NCI-H226 (cell line): ENCODE measurements around the gene ETFBKMT.

Source experiments
- DNase-seq: peaks from one replicate; pipeline ENCODE4 v3.0.0-alpha.2; 2015

Gene ETFBKMT

DNA sequence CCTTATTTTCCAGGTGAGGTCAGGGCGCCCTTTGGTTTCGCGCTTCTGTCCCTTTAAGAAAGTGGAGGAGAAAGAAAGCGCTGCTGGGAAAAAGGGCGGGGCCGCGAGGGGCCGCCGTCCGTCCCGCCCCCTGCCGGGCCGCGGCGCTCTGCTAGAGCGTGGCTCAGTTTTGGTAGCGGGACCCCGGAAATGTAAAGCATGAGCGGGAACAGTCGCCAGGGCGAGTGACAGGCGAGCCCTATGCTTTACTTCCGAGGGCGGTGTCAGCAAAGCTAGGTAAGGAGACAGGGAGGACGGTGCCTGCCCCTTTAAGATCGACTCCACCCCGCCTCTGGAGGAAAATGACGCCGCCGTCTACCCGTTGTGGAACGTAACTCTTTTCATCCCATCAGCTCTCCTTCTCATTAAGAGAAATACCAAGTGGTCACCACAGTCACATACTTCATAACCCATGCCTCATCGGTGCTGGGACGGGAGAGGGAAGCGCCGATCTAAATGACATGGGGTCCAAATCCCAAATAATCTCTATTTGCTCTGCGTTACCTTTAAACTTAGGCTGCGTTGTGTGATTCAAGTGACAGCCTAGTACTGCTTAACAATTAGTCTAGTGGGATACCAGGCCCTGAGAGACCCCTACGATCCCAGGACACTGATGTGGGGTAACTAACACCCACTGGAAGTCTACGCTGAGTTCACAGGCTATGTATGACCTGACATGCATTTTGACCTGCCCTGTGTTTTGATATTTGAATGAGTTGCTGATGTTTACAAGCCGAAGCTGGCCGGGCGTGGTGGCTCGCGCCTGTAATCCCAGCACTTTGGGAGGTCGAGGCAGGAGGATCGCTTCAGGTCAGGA is at the start of gene ETFBKMT:
Gene ETFBKMT (plus strand): TSS at position 602 of the 856 bp plus-strand sequence. CDS start 2,266 bp downstream, outside the sequence.
- peak; percentile 83 for DNase-seq

DNA sequence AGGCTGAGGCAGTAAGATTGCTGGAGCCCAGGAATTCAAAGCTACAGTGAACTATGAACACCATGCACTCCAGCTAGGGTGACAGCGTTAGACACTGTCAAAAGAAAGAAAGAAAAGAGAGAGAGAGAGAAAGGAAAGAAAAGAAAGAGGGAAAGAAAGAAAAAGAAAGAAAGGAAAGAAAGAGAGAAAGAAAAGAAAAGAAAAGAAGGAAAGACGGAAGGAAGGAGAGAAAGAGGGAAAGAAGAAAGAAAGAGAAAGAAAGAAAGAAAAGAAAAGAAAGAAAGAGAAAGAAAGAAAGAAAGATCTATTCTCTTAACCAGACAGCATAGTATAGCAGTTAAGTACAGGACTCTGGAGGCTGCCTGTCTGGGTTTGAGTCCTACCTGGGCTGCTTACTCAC is 46.7 kb upstream of the ETFBKMT start:
- DNase-seq, result no peak

DNA sequence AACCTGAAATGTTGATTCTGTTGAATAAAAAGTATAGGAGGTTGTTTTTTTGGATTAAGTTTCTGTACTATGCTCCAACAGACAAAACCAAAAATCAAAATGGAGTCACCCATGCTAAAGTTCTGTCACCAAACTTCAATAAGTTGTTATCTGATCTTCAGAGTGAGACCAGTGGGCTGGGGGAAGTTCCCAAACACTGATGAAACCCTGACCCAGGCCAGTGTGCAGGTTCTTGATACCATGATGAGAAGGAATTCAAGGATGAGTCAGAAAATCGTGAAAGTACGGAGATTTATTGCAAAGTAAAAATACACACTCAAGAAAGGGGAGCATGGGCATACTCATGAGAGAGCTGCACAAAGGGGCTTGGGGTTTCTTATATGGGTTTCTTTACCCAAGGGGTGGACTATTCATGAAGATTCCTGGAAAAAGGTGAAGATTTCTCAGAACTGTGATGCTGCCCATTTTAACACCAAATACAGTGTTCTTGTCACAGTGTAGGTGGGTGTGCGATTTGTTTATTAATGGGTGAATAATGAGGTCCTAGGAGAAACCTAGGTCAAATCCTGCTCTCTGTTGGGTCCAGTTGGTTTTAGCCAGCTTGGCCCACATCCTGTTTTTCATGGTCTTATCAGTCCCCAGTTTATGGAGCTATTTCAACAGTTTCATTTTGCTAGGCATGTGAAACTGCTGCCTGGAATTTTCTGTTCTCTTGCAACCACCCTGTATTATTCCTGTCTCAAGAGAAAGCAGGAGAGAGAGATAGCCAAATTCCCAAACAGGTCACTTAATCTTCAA is 41.1 kb upstream of the ETFBKMT start:
- DNase-seq, result peak; percentile 79

DNA sequence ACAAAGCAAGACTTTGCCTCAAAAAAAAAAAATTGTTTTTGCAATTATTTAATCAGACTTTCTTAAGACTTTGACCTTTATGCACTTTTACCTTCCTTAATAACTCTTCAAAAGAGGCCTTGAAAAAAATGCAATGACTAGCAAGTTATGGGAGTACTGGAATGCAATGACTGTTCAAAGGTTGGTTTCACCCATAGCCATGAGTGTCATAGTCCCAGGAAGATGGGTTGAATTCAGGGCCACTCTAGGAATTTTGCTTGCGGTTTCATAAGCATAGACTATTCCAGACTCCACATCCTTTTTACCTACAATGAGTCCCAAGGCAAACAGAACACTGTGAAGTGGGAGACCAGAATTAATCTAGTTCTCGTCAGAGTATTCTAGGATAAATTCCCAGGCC is 39.2 kb upstream of the ETFBKMT start:
- DNase-seq, result no peak

DNA sequence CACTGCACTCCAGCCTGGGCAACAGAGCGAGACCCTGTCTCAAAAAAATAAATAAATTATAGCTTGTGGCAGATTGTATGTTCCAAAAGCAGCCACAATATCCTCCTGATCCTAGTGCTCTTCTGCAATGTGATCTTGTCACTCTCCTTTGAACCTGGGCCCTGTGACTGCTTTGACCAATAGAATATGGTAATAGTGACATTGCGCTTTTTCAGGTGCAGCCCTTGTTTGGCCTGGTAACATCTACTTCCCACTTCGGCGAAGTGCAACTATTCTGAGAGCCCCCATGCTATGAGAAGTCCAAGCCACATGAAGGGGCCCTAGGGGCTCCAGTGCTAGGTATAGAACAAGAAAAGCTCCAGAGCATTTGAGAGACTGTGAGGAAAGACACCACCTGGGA is 37.5 kb upstream of the ETFBKMT start:
- no peak for DNase-seq

DNA sequence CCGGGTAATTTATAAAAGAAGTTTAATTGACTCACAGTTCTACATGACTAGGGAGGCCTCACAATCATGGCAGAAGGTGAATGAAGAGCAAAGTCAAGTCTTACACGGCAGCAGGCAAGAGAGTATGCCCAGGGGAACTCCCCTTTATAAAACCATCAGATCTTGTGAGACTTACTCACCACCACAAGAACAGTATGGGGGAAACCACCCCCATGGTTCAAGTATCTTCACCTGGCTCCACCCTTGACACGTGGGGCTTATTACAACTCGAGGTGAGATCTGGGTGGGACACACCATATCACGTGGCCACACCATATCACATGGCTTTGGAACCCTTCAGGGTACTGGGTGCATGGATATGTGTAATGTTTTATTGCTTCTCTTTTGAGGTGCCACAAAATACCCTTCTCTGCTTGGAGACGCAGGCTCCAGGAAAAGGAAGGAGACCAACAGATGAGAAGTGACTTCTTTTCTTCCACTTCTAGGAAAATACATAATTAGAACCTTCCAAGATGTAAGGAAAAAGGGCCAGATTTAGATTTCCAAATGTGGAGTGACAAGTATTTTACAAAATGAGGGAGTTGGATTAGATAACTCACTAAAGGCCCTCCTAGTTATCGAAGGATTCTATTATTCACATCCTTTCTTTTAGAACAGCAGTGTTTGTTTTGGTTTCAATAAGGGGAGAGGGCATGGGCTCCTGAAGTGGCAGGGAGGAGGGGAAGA is 33.1 kb upstream of the ETFBKMT start:
- DNase-seq, result no peak

DNA sequence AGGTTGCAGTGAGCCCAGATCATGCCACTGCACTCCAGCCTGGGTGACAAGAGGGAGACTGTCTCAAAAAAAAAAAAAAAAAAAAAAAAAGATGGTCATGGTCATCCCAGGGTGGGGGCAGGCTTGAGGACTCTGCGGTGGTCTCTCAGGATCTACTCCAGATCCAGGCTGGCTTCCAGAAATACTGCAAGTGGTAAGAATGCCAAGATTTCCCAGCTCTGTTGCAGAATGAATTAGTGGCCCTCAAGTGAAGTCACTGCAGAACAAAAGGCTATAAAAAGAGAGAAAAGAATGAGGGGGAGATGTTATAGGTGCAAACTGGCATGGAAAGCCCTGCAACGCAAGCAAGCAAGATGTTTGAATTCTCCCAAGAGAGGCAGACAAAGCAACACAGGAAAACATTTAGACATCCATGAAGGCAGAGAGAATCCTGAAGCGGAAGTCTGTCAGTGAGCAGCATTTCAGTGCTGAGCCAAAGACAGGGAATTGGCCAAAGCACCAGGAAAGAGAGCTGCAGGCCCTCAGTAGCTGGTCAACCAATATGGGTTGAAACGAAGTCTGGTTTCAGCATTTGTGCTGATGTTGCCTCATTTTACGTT is 31.9 kb upstream of the ETFBKMT start:
- no peak for DNase-seq

GRCh38 chr12:31629756-31630732 is 29.4 kb upstream of the ETFBKMT start:
- no peak for DNase-seq

DNA sequence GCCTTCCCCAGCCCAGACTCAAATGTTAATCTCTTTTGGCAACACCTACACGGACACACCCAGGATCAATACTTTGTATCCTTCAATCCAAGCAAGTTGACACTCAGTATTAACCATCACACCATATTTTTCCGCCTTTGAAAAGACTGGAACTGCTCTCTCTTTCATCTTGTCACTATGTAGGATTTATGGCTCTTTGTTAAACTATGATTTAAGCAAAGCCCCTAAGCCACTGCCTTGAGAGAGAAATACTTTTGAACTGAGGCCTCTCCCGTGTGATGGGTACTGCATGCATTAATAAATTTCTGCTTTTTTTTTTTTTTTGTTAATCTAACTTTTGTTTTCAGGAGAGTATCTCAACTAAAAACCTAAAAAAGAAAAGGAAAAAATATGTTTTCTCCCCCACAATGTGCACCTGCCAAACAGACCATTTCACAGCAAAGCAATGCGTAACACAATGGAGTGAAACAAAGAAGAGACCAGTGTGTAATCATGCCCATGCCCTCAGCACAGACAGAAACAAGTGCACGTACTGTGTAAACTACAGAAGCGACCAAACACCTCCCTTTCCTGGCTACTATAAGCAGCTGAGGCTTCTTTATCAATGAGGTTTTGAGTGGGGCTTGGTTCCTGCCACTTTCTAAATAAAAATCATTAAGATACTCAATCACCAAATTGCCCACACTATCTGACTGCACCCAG is 28.3 kb upstream of the ETFBKMT start:
- no peak for DNase-seq

GRCh38 chr12:31631809-31632208 is 27.7 kb upstream of the ETFBKMT start:
- no peak for DNase-seq

DNA sequence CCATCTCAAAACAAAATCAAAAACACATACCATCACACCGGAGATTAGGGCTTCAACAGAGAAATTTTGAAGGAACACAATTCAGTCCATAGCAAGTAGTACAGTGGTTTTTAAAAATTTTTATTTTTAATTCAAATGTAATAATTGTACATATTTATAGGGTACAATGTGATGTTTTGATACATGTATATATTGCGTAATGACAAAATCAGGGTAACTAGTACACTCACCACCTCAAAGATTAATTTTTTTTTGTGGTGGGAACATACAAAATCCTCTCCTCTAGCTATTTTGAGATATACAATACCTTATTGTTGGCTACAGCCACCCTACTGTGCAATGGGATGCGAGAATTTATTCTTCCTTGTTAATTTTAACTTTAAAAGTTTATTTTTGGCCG is 26.0 kb upstream of the ETFBKMT start:
- DNase-seq, result no peak

GRCh38 chr12:31634620-31635019 is 24.9 kb upstream of the ETFBKMT start:
- DNase-seq, result no peak

DNA sequence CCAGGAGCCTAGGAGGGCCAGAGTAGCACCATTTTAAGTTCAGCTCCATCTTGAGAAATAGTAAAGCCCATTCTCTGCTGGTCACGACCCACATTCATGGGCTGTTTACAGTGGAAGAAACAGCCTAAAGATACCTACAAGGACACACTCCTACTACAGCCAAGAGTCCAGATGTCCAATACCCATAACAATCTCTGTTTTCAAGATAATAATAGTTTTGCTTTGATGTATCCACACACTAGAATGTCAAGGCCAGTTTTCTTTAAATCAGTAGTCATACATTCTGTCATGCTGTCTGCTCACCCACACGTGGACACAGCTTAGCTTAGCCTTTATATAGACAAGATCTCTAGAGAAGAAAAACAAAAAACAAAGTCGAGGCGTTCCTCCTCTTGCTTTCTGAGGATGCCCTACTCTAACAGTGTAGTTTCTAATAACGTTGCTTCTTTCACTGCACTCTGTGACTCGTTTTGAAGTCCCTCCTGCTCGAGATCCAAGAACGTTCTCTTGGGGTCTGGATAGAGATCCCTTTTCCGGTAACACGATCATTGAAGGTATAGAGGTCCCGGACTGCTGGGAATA is 17.9 kb upstream of the ETFBKMT start:
- no peak for DNase-seq

GRCh38 chr12:31644536-31644935 is 15.0 kb upstream of the ETFBKMT start:
- DNase-seq, result no peak

GRCh38 chr12:31645924-31646323 is 13.6 kb upstream of the ETFBKMT start:
- DNase-seq, result no peak

DNA sequence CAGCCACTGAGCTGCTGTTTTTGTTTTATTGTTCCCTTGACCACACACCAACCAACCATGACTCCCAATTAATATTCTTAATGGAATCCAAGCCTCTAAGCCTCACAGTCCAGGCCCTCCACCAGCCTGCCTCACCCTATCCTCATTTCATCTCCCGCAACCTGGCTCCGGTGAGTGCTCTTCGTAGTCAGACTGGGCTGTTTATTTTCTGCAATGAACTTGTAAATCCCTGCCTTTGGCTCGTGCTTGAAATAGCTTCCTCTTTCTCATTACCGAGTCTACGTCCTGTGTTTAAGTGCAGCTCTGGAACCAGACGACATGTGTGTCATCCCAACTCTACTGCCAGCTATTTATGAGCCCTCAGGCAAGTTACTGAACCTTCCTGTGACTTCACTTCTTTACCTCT is 12.4 kb upstream of the ETFBKMT start:
- DNase-seq, result no peak

- DNase-seq, result no peak
Measured at GRCh38 chr12:31650918-31651317, 8.6 kb upstream of the ETFBKMT start.

DNA sequence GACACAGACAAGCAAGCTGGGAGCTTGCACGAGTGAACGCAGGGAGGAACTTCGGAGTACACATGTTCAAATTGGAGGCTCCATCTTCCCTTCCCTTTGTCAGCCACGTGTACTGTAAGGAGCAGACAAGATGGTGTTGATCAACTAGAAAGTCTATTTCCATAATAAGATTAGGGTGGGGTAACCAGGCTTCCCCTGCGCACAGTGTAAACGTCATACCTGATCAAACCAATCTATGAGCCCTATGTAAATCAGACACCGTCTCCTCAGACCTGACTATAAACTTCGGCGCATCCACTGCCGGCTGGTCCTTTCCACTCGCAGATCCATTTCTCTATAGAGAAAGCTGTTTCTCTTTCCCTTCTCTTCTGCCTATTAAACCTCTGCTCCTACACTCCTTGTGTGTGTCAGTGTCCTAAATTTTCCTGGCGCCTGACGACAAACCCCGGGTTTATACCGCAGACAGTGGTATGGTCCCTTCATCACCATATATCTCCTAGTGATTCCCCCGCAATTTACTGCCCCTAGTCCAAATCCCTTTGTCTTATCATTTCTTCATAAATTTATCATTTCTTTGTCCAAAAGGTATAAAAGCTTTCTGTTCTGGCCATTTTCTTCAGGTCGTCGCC is 7.5 kb upstream of the ETFBKMT start:
- DNase-seq, result no peak

DNA sequence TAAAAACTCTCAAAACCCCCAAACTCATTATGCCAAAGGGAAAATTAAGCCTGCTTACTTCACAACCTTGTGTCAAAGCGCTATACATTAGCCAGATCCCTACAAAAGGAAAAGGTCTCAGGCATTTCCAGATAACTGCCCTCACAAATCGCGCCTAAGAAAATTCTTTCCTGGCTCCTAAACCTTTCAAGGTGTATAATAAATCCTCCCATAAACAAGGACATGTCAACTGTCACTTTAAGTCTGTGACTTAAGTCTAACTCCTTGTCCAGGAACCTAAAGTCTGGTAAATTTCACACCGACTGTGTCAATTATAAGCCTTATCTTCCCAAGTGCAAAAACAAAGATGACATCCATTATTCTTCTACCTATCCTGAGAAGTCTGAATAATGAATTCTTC is 4.3 kb upstream of the ETFBKMT start:
- DNase-seq, result no peak

DNA sequence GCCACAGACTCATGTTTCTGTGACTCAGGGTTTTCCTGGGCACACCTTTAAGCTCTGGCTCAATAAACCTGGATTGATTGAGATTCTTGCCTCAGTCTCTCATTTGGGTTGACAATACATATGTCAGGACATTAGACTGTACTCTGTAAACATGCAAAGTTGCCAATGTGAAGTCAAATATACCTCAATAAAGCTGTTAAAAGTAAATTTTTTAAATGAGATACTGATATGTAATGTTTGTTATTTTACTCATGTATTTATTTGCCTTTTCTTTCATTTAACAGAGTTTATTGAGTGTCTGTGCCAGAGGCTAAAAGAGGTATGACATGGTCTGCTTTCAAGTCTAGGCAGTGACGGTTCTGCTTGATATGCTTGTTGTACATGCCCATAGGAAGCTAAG is 3.7 kb upstream of the ETFBKMT start:
- no peak for DNase-seq
